HG02943 (cell line): ENCODE measurements around the gene HNRNPF.
"Not testable (repeated sequence)": the region's sequence is repeated elsewhere in the genome, so short reads cannot be mapped to it uniquely, and the experiment has no call there.

ENCODE experiments used
- ATAC-seq: cut with Tn5 transposase; IDR thresholded peaks from one replicate; pipeline ENCODE4 v1.9.1; 2021; ENCODE audit warnings: mild to moderate bottlenecking, low read depth, moderate library complexity; ENCODE audit not compliant: unreplicated experiment

The HNRNPF gene

GRCh38 chr10:43399320-43400310, 9.4 kb downstream of the HNRNPF start:
- no peak for ATAC-seq

- no peak for ATAC-seq
These were observed 10.1 kb downstream of the HNRNPF start for GRCh38 chr10:43398939-43399319.

GRCh38 chr10:43396928-43397624, 11.9 kb downstream of the HNRNPF start:
- peak; percentile 84 for ATAC-seq

- ATAC-seq = peak; percentile 50
These were observed 12.7 kb downstream of the HNRNPF start for GRCh38 chr10:43396061-43396927.

GRCh38 chr10:43395571-43396060, 13.4 kb downstream of the HNRNPF start:
- ATAC-seq = no peak

- no peak for ATAC-seq
These were observed 14.1 kb downstream of the HNRNPF start for GRCh38 chr10:43394868-43395267.

- no peak for ATAC-seq
These were observed 15.2 kb downstream of the HNRNPF start for GRCh38 chr10:43393606-43394360.

GRCh38 chr10:43393186-43393585, 15.8 kb downstream of the HNRNPF start:
- not testable (repeated sequence) for ATAC-seq

- no peak for ATAC-seq
These were observed 16.2 kb downstream of the HNRNPF start for GRCh38 chr10:43392748-43393147.

- ATAC-seq = no peak
These were observed 17.5 kb downstream of the HNRNPF start for GRCh38 chr10:43391496-43391895.

- ATAC-seq = no peak
These were observed 18.2 kb downstream of the HNRNPF start for GRCh38 chr10:43390759-43391158.

- ATAC-seq = no peak
These were observed 18.7 kb downstream of the HNRNPF start for GRCh38 chr10:43390333-43390732.

GRCh38 chr10:43389867-43390266, 19.1 kb downstream of the HNRNPF start:
- no peak for ATAC-seq

- no peak for ATAC-seq
These were observed 21.3 kb downstream of the HNRNPF start for GRCh38 chr10:43387678-43388032.

GRCh38 chr10:43386981-43387677, 21.9 kb downstream of the HNRNPF start:
- no peak for ATAC-seq

- no peak for ATAC-seq
These were observed 22.4 kb downstream of the HNRNPF start for GRCh38 chr10:43386549-43386948.

GRCh38 chr10:43385412-43386004, 23.5 kb downstream of the HNRNPF start:
- ATAC-seq = no peak

- ATAC-seq = no peak
These were observed 24.4 kb downstream of the HNRNPF start for GRCh38 chr10:43384252-43385221.
